Limb (tissue), 2 donors: Measurements from ENCODE around the gene SLFN11.
"Not testable (repeated sequence)": the region's sequence is repeated elsewhere in the genome, so short reads cannot be mapped to it uniquely, and the experiment has no call there.

ENCODE experiments used
- DNase-seq, 2 donors: peaks; one replicate each; pipeline ENCODE4 v3.0.0-alpha.2; 2016; ENCODE audit errors: extremely low spot score in 2 of 2

The SLFN11 gene

GRCh38 chr17:35373534-35373983 lies at the start of gene SLFN11:
TSS of gene SLFN11 (minus strand) at chr17:35373621. CDS start at chr17:35363807, 9,814 bp downstream.
- peak; percentile 46 to 57 for DNase-seq

- DNase-seq, result not testable (repeated sequence)
These were observed 47.6 kb upstream of the SLFN11 start for GRCh38 chr17:35421069-35421468.

- no peak for DNase-seq
These were observed 43.2 kb upstream of the SLFN11 start for GRCh38 chr17:35416659-35417058.

GRCh38 chr17:35414707-35415106 lies 41.3 kb upstream of the SLFN11 start:
- not testable (repeated sequence) for DNase-seq

- DNase-seq, result no peak
These were observed 40.8 kb upstream of the SLFN11 start for GRCh38 chr17:35414247-35414646.

- no peak for DNase-seq
These were observed 34.1 kb upstream of the SLFN11 start for GRCh38 chr17:35407531-35407930.

GRCh38 chr17:35406568-35406967 lies 33.1 kb upstream of the SLFN11 start:
- no peak for DNase-seq

- DNase-seq, result no peak
These were observed 30.9 kb upstream of the SLFN11 start for GRCh38 chr17:35404360-35404759.

- not testable (repeated sequence) for DNase-seq
These were observed 20.4 kb upstream of the SLFN11 start for GRCh38 chr17:35393783-35394182.

GRCh38 chr17:35390663-35391062 lies 17.2 kb upstream of the SLFN11 start:
- no peak for DNase-seq

- DNase-seq, result no peak
These were observed 16.7 kb upstream of the SLFN11 start for GRCh38 chr17:35390156-35390555.

- no peak for DNase-seq
These were observed 14.1 kb upstream of the SLFN11 start for GRCh38 chr17:35387496-35387895.

- DNase-seq, result no peak
These were observed 4.3 kb upstream of the SLFN11 start for GRCh38 chr17:35377706-35378105.

- no peak for DNase-seq
These were observed 3.6 kb upstream of the SLFN11 start for GRCh38 chr17:35377068-35377467.

- DNase-seq, result no peak
These were observed 2.8 kb upstream of the SLFN11 start for GRCh38 chr17:35376245-35376644.

- DNase-seq, result no peak
These were observed 1.4 kb upstream of the SLFN11 start for GRCh38 chr17:35374766-35375344.

GRCh38 chr17:35373984-35374765 lies 754 bp upstream of the SLFN11 start:
- peak in 1 of 2 donors; percentile 58 for DNase-seq

- no peak for DNase-seq
These were observed 431 bp downstream of the SLFN11 start for GRCh38 chr17:35372846-35373533.

GRCh38 chr17:35371934-35372333 lies 1.5 kb downstream of the SLFN11 start:
- DNase-seq, result no peak

- no peak for DNase-seq
These were observed 5.2 kb downstream of the SLFN11 start for GRCh38 chr17:35368081-35368830.

GRCh38 chr17:35361027-35361426 lies 12.4 kb downstream of the SLFN11 start:
- DNase-seq, result no peak

GRCh38 chr17:35359398-35359797 lies 14.0 kb downstream of the SLFN11 start:
- DNase-seq, result no peak
